GM10248 (cell line): ENCODE results near the gene PHF21B.

Experiments
- CTCF ChIA-PET: fragments of 300-600 bp; sonication (Branson Sonifier 250); formaldehyde crosslinking; extraction: SDS; loops from one replicate; lab custom pipeline; 2021; ENCODE audit warnings: antibody characterized with exemption; lab: Yijun Ruan, JAX
- POLR2A ChIA-PET: fragments of 350-650 bp; sonication (Branson Sonifier 250); formaldehyde crosslinking; extraction: SDS; loops from one replicate; lab custom pipeline; 2020; ENCODE audit warnings: antibody characterized with exemption; lab: Yijun Ruan, JAX
- DNase-seq: peaks from one replicate; pipeline ENCODE4 v3.0.0; 2012; ENCODE audit errors: extremely low spot score
- TF ChIP-seq, protein P1 (sequence below): IDR thresholded peaks from 2 replicates; pipeline ENCODE4 v1.5.1; 2012; ENCODE audit warnings: mild to moderate bottlenecking, low read depth; ENCODE audit errors: extremely low read depth, missing control alignments, control extremely low read depth

Gene PHF21B

DNA sequence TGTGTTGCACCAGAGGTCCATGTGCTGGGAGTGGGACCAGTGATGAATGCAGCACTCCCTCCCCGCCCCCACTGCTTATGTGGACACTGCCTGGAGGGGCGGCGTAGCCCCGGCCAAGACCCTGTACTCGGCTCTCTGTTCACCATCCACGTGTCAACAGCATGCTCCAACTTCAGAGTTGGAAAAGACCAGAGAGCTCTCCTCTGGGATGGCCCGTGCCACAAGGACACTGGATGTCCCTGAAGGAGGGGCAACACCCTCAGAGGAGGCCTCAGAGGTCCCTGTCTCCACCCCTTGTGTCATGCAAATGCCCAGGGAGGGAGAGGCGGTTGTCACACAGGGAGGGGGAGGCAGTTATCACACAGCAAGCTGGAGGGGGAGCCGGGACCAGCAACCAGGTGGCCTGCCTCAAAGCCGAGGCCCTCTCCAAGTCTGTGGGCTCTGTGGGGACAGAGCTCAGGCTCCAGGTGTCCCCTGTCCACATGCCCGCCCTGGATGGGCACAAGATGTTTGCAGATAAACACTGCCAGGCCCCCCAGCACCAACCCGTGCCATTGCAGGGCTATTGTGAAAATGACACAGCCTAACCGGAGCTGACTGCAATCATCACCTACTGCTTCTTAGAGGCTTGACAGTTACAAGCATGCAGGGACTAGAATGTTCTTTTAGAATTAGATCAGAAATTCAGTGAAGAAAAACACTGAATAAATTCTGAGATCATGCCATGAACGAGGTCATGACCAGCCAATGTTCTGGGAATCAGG lies 121.1 kb downstream of the PHF21B start:
- POLR2A ChIA-PET, result no interaction called here
- TF ChIP-seq, protein P1, sequence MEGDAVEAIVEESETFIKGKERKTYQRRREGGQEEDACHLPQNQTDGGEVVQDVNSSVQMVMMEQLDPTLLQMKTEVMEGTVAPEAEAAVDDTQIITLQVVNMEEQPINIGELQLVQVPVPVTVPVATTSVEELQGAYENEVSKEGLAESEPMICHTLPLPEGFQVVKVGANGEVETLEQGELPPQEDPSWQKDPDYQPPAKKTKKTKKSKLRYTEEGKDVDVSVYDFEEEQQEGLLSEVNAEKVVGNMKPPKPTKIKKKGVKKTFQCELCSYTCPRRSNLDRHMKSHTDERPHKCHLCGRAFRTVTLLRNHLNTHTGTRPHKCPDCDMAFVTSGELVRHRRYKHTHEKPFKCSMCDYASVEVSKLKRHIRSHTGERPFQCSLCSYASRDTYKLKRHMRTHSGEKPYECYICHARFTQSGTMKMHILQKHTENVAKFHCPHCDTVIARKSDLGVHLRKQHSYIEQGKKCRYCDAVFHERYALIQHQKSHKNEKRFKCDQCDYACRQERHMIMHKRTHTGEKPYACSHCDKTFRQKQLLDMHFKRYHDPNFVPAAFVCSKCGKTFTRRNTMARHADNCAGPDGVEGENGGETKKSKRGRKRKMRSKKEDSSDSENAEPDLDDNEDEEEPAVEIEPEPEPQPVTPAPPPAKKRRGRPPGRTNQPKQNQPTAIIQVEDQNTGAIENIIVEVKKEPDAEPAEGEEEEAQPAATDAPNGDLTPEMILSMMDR, result no peak
- CTCF ChIA-PET, result no interaction called here
- no peak for DNase-seq

DNA sequence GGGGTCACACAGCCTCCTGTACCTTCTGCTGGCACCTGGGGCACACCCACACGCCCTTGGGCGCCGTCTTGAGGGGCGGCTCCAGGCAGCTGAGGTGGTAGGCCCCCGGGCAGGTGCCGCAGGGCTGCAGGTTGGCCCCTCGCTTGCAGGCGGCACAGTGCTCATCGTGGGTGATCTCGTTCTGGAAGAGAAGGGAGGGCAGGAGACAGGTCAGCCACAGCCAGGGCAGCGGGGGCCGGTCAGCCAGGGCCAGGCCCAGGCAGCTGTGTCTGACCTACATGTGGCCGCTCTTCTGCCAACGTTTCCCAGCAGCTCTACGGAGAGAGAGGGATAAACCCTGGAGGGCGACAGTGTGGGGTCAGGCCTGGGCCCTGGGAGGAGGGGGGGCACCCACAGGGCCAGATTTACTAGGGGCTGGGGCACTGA lies 121.9 kb downstream of the PHF21B start:
- POLR2A ChIA-PET, result no interaction called here
- CTCF ChIA-PET, result no interaction called here
- TF ChIP-seq, protein P1, result no peak

DNA sequence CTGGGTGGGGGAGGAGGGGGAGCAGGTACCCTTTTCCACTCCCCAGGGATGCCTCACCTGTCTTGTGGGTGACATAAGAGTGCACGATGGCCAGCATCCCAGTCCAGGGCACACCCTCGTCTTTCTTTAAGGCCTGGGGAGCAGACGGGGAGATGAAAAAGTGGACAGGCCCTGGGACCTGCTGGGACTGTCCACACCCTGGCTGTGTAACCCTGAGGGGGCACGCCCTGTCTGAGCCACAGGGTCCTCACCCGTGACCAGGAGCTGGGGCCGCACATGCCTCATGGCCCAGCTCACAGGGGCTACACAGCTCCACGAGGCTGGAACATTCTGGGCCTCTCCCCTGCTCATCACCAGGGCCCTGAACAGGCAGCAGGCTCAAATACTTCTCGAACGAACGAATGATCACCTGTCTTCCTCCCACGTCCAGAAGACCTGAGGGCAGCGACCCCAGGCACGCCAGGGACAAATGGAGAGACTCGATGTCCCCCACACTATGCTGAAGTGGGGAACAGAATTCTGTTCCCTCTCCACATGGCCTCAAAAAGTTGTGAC lies 123.9 kb downstream of the PHF21B start:
- ChIA-PET POLR2A (no interaction called here), CTCF (no interaction called here)
- TF ChIP-seq, protein P1, result no peak
- no peak for DNase-seq

More for the DNA sequence above, 121.9 kb downstream of the PHF21B start:
- DNase-seq, result no peak

DNA sequence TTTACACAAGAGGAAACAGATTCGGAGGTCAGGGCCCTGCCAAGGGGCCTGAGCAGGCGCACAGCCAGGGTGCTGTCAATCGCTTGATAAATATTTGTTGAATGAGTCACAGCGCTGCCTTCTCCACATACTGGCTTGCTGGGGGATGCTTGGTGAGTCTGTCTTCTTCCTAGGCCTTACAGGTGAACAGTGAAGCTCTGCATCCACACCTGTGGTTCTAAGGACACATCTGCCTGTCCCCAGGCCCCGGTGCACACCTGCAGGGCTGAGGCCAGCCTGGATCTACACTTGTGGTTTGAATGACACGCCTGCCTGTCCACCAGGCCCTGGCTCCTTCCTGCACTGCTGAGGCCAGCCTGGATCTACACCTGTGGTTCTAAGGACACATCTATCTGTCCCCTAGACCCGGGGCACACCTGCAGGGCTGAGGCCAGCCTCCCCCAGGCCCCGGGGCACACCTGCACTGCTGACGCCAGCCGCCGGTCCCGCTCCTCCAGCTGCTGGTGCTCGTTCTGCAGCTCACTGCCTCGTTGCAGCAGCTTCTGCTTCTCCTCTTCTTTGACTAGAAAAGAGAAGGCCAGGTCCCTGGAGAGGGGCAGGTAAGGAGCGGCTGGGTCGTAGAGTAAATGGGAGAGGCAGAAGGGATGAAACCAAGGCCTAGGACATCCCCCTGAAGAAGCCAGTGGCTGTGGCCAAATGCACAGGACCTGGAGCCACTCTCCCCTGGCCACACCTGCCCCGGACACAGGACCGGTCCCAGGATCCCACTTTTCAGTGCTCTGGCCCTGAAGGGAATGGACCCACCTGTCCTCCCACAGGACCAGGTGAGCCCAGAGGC lies 124.6 kb downstream of the PHF21B start:
- ChIA-PET CTCF (no interaction called here), POLR2A (no interaction called here)
- TF ChIP-seq, protein P1, result no peak
- DNase-seq, result no peak

DNA sequence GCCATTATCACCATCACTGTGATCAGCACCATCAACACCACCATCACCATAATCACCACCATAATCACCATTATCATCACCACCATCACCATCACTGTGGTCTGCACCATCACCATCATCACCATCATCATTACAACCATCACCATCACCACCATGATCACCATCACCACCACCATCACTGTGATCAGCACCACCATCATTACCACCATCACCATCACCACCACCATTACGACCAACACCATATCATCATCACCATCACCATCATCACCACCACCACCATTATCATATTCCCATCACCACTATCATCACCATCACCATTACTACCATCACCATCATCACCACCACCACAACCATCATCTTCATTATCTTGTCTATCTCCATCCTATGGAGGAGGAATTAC lies 125.2 kb downstream of the PHF21B start:
- CTCF ChIA-PET, result no interaction called here
- TF ChIP-seq, protein P1, result no peak
- no peak for DNase-seq
- POLR2A ChIA-PET, result no interaction called here

DNA sequence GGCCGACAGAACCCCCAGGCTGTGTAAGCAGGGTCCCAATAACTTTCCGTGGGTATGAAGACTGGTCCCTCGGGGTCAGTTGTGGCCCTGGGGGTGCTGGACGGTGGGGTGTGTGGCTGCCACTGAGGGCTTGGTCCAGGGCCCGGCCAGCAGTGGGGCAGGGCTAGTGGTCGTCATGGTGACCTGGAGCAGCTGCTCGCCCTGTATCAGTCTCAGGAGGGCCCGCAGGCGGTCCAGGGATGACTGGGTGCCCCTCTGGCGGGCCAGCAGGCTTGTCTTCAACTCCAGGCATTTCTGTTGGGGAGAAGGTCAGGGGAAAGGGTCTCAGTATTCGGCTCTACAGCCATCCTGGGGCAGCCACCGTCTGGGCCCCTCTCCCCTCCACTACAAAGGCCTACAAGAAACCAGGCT lies 126.8 kb downstream of the PHF21B start:
- POLR2A ChIA-PET, result no interaction called here
- TF ChIP-seq, protein P1, result no peak
- CTCF ChIA-PET, result no interaction called here
- no peak for DNase-seq
